HG02571 (cell line): ENCODE data around the gene TECPR2.

Experiments
- ATAC-seq: cut with Tn5 transposase; IDR thresholded peaks from one replicate; pipeline ENCODE4 v1.9.1; 2021; ENCODE audit warnings: mild to moderate bottlenecking, moderate library complexity; ENCODE audit not compliant: unreplicated experiment

The TECPR2 gene

GRCh38 chr14:102374264-102374663 lies 11.5 kb downstream of the TECPR2 start:
- no peak for ATAC-seq

GRCh38 chr14:102375119-102375518 lies 12.4 kb downstream of the TECPR2 start:
- no peak for ATAC-seq

- ATAC-seq, result no peak
These were observed 15.0 kb downstream of the TECPR2 start for GRCh38 chr14:102377696-102378095.

- ATAC-seq, result no peak
These were observed 16.1 kb downstream of the TECPR2 start for GRCh38 chr14:102378830-102379229.

GRCh38 chr14:102387086-102387485 lies 24.3 kb downstream of the TECPR2 start:
- no peak for ATAC-seq

GRCh38 chr14:102389246-102389645 lies 26.5 kb downstream of the TECPR2 start:
- ATAC-seq, result no peak

GRCh38 chr14:102390064-102390855 lies 27.5 kb downstream of the TECPR2 start:
- no peak for ATAC-seq

GRCh38 chr14:102392506-102392905 lies 29.8 kb downstream of the TECPR2 start:
- no peak for ATAC-seq

GRCh38 chr14:102394717-102395375 lies 32.1 kb downstream of the TECPR2 start:
- ATAC-seq, result no peak

- no peak for ATAC-seq
These were observed 33.8 kb downstream of the TECPR2 start for GRCh38 chr14:102396521-102396920.

GRCh38 chr14:102403028-102403427 lies 40.3 kb downstream of the TECPR2 start:
- ATAC-seq, result no peak

- no peak for ATAC-seq
These were observed 44.5 kb downstream of the TECPR2 start for GRCh38 chr14:102407258-102407657.

GRCh38 chr14:102408724-102409123 lies 46.0 kb downstream of the TECPR2 start:
- ATAC-seq, result no peak

- ATAC-seq, result no peak
These were observed 52.9 kb downstream of the TECPR2 start for GRCh38 chr14:102415671-102416070.

- no peak for ATAC-seq
These were observed 54.3 kb downstream of the TECPR2 start for GRCh38 chr14:102417001-102417431.

- ATAC-seq, result no peak
These were observed 54.9 kb downstream of the TECPR2 start for GRCh38 chr14:102417646-102418045.

- no peak for ATAC-seq
These were observed 55.6 kb downstream of the TECPR2 start for GRCh38 chr14:102418169-102418852.

GRCh38 chr14:102418853-102419240 lies 56.1 kb downstream of the TECPR2 start:
- ATAC-seq, result no peak

GRCh38 chr14:102419276-102419675 lies 56.5 kb downstream of the TECPR2 start:
- no peak for ATAC-seq

- ATAC-seq, result no peak
These were observed 57.0 kb downstream of the TECPR2 start for GRCh38 chr14:102419716-102420115.

- no peak for ATAC-seq
These were observed 58.8 kb downstream of the TECPR2 start for GRCh38 chr14:102421411-102422057.
